ENCODE data around the gene IRS2.

DNA sequence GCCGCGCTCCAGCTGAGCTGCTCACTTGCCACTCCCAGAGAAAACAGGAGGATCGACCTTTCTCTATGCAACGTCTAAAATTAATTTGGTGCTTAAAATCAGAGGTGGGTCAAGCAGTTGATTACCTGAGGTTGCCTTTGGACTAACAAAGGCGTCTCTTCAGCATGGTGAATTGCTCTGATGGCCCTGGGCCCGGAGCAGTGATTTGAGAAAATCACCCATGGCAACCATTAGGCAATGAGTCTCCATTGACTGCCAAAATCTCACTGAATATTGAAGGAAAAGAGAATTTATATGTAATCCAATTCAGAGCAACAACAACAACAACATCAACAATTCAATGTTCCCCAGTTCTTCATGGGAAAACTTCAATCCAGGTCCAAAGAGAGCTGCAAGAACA is 61.8 kb downstream of the IRS2 start:
- TF ChIP-seq, protein P1, sequence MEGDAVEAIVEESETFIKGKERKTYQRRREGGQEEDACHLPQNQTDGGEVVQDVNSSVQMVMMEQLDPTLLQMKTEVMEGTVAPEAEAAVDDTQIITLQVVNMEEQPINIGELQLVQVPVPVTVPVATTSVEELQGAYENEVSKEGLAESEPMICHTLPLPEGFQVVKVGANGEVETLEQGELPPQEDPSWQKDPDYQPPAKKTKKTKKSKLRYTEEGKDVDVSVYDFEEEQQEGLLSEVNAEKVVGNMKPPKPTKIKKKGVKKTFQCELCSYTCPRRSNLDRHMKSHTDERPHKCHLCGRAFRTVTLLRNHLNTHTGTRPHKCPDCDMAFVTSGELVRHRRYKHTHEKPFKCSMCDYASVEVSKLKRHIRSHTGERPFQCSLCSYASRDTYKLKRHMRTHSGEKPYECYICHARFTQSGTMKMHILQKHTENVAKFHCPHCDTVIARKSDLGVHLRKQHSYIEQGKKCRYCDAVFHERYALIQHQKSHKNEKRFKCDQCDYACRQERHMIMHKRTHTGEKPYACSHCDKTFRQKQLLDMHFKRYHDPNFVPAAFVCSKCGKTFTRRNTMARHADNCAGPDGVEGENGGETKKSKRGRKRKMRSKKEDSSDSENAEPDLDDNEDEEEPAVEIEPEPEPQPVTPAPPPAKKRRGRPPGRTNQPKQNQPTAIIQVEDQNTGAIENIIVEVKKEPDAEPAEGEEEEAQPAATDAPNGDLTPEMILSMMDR (conservative IDR thresholded peaks at IDR 0.05 in 1 of 2, IDR thresholded peaks at IDR 0.05 in 1 of 2; ENCODE audit: low read depth in 1 of 2, low read length in 2 of 2): no peak
- TF ChIP-seq EZH2 (IDR thresholded peaks at IDR 0.05; ENCODE audit: low read length, missing control alignments): no peak

Data from fibroblast of lung (primary cell).